Stimulated activated memory B cell treated with anti-CD40 and anti-IgM and Interleukin-4, amounts not matched to agents 10 μg/mL and 1 μg/mL and 100 μg/mL, for 72 hours (primary cell): ENCODE data around the gene SERPINB13.

Experiments used
- ATAC-seq: fragments of 150-1000 bp; cut with Tn5 transposase; 2 replicates; pipeline ENCODE4 v1.10.0; 2021
- H3K27ac Mint-ChIP-seq: one replicate; pipeline ENCODE4 v1.8.0; 2022; ENCODE audit warnings: mild to moderate bottlenecking, mixed read lengths
- H3K27me3 Mint-ChIP-seq: one replicate; pipeline ENCODE4 v1.8.0; 2022; ENCODE audit warnings: mixed read lengths
- H3K36me3 Mint-ChIP-seq: one replicate; pipeline ENCODE4 v1.8.0; 2022; ENCODE audit warnings: mixed read lengths
- H3K4me1 Mint-ChIP-seq: one replicate; pipeline ENCODE4 v1.8.0; 2022; ENCODE audit warnings: mixed read lengths
- H3K4me3 Mint-ChIP-seq: one replicate; pipeline ENCODE4 v1.8.0; 2022; ENCODE audit warnings: mild to moderate bottlenecking, moderate library complexity, mixed read lengths
- H3K9me3 Mint-ChIP-seq: one replicate; pipeline ENCODE4 v1.8.0; 2022; ENCODE audit warnings: mixed read lengths

Gene SERPINB13, protein sequence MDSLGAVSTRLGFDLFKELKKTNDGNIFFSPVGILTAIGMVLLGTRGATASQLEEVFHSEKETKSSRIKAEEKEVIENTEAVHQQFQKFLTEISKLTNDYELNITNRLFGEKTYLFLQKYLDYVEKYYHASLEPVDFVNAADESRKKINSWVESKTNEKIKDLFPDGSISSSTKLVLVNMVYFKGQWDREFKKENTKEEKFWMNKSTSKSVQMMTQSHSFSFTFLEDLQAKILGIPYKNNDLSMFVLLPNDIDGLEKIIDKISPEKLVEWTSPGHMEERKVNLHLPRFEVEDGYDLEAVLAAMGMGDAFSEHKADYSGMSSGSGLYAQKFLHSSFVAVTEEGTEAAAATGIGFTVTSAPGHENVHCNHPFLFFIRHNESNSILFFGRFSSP

DNA sequence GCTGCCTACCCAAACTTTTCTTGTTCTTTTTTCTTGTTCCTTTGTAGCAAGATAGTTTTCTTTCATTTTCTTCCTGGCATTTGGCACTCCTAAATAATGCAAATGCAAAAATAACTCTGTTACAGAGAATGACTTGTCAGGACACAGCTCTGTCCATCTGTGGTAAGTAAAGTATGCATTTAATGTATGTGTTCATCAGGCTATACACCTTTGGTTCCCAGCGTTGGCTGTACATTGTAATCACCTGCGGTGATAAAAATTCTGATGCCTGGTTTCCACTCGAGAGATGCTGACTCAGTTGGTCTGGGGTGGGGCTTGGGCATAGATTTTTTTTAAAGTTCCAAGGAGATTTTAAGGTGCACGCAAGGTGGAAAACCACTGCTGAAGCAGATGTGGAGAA lies at the start of gene SERPINB13:
Gene SERPINB13 (plus strand): TSS at position 378 of the 400 bp plus-strand sequence. CDS start 1,325 bp downstream, outside the sequence.
- Mint-ChIP-seq H3K4me1 (no peaks in the 10 kb centered on the region), H3K36me3 (no peaks in the 10 kb centered on the region), H3K9me3 (no peaks in the 10 kb centered on the region), H3K27ac (no peak within 1 kb of the TSS), H3K4me3 (no peak within 1 kb of the TSS), H3K27me3 (peaks cover 21% of the 10 kb centered on the region)
- ATAC-seq, result no peak

DNA sequence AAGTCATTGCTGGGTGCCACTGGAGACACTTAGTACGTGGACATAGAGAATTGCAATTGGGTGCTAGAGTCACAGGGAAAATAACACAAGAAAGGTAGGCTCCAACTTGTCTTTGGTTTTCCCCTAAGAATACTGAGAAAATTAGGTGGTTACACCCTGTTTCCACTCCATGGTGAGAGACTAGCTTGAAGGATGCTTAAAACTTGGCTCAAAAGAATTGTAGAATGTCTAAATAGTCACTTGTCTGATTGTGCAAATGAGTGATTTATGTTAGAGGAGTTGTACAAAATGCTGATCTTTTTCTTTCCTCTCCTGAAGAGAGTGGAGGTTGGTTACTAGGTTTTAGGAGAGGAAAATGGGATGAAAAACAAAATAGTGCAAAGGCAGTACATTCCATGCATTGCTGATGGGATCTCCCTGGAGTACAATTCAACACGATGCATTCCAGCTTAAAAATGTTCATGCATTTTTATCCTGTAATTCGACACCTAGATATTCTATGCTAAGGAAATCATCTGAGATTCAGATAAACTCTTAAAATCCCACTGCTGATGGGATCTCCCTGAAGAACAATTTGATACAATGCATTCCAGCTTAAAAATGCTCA lies 47.1 kb upstream of the SERPINB13 start:
- Mint-ChIP-seq H3K36me3 (no peaks in the 10 kb centered on the region), H3K4me1 (no peaks in the 10 kb centered on the region), H3K4me3 (no peak overlapping the region), H3K27me3 (peaks cover 8% of the 10 kb centered on the region), H3K9me3 (no peaks in the 10 kb centered on the region), H3K27ac (no peak overlapping the region)
- no peak for ATAC-seq

DNA sequence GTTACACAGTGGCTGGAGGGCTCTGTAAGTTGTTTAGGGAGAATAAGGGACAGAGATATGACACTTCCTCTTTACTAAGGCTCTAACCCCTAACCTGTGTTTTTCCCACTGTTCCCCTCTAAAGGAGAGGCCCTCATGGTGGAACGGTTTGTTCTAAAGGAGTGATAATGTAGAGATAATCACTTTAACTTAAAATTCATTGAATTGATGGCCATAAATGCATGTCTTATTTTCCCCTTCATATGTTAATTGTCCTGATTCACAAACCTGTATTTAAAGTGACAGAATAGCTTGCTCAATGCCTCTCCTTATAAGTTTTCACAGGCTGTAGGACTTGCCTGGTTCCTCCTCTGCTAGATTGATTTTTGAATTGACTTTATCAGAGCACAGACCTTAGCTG lies 45.1 kb upstream of the SERPINB13 start, which contains the start of gene SERPINB12:
Gene SERPINB12 (plus strand): TSS at position 301 of the 400 bp plus-strand sequence. CDS start 13,791 bp downstream, outside the sequence.
- Mint-ChIP-seq H3K4me3 (no peak within 1 kb of the TSS), H3K9me3 (no peaks in the 10 kb centered on the region), H3K27me3 (peaks cover 15% of the 10 kb centered on the region), H3K36me3 (no peaks in the 10 kb centered on the region), H3K4me1 (no peaks in the 10 kb centered on the region), H3K27ac (no peak within 1 kb of the TSS)
- no peak for ATAC-seq

DNA sequence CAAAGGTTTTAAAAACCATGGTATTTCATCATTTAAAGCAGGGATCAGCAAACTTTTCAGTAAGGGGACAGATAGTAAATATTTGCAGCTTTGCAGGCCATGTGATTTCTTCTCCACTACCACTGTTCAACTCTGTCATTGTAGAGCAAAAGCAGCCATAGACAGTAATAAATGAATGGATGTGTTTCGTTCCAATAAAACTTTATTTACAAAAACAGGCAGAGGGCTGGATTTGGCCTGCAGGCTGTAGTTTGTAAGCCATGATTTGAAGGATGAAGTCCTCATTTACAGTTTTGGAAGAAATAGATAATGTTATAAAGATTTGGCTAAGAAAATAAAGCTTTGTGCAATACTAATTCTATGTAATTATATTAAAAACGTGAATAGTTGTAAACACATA lies 43.1 kb upstream of the SERPINB13 start:
- Mint-ChIP-seq H3K27ac (no peak overlapping the region), H3K4me3 (no peak overlapping the region), H3K27me3 (peaks cover 15% of the 10 kb centered on the region), H3K4me1 (no peaks in the 10 kb centered on the region), H3K9me3 (no peaks in the 10 kb centered on the region), H3K36me3 (no peaks in the 10 kb centered on the region)
- ATAC-seq, result no peak

DNA sequence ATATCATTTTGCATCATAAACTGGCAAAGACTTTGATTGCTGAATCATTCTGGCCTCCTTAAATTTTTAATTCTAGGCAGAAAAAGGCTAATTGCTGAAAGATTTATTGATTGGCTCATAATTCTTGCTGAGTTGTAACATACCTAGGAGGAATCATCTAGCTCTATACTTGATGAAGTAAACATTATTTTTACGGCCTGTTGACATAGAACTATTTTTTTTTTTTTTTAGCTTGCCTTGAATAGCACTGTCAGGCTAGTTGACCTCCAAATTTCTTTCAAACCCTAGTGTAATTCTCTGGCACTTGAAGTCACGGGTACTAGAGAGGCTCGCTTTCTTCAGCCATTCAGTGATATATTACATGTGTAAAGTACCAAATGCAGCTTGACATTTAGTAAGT lies 42.1 kb upstream of the SERPINB13 start:
- H3K4me1 Mint-ChIP-seq, result no peaks in the 10 kb centered on the region
- H3K36me3 Mint-ChIP-seq, result no peaks in the 10 kb centered on the region
- peaks cover 15% of the 10 kb centered on the region for H3K27me3 Mint-ChIP-seq
- H3K4me3 Mint-ChIP-seq, result no peak overlapping the region
- no peak overlapping the region for H3K27ac Mint-ChIP-seq
- no peak for ATAC-seq
- no peaks in the 10 kb centered on the region for H3K9me3 Mint-ChIP-seq

DNA sequence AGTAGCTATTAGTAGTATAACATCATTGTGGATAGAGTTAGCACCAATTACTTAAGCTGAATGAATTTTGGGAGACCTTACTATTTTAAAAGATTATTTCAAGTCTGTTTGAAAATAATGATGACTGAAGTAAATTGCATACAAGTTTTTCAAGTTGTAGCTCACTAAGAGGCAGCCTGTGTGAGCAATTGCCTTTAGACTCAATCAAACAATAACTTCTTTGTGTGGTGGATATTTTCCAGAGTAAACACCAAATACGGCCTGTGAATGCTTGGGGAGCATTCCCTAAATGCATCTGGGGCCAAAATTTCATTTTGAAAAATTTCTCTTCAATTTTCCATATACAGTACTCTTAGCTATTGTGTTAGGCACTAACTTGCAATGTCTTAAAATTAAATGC lies 37.1 kb upstream of the SERPINB13 start:
- Mint-ChIP-seq H3K4me1 (no peaks in the 10 kb centered on the region), H3K9me3 (no peaks in the 10 kb centered on the region), H3K36me3 (no peaks in the 10 kb centered on the region), H3K27me3 (peaks cover 15% of the 10 kb centered on the region), H3K4me3 (no peak overlapping the region), H3K27ac (no peak overlapping the region)
- ATAC-seq, result no peak

DNA sequence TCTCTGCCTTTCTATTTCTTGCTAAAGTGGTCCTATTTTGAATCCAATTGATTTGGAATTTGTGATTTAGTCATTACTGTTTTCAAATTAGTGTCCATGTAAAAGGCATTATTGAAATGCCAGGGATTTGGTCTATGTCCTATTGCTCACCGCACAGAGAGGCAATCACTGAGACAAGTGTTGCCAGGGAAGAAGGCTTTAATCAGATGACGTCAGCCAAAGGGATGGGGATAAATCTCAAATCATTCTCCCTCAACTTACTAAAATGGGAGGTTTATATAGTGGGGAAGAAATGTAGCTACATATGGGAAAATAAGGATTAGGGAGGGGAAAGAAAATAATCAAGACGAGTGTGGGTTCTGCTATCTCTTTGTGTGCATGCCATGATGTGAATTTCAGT lies 35.4 kb upstream of the SERPINB13 start:
- H3K27ac Mint-ChIP-seq, result no peak overlapping the region
- no peak for ATAC-seq
- H3K36me3 Mint-ChIP-seq, result no peaks in the 10 kb centered on the region
- no peaks in the 10 kb centered on the region for H3K9me3 Mint-ChIP-seq
- H3K27me3 Mint-ChIP-seq, result peaks cover 12% of the 10 kb centered on the region
- no peaks in the 10 kb centered on the region for H3K4me1 Mint-ChIP-seq
- H3K4me3 Mint-ChIP-seq, result no peak overlapping the region

DNA sequence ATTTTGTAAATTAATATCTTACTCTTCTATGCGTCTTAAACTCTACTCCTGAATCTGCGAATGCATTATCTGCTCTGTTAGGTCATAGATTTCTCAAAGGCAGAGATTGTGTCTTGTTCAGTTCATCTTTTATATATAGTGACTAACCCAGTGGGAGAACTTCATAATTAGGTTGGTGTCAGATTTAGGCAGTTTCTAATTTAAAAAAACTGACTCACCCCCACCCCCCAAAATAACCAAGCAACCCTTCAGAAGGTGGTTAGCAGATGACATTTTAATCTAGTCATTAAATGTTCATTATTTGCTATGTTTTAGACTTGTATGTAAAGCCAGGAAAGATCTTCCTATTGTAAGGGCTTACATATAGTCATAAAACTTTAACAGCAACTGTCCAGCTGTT lies 34.6 kb upstream of the SERPINB13 start:
- H3K4me1 Mint-ChIP-seq, result no peaks in the 10 kb centered on the region
- H3K27ac Mint-ChIP-seq, result no peak overlapping the region
- H3K36me3 Mint-ChIP-seq, result no peaks in the 10 kb centered on the region
- no peaks in the 10 kb centered on the region for H3K9me3 Mint-ChIP-seq
- H3K4me3 Mint-ChIP-seq, result no peak overlapping the region
- no peak for ATAC-seq
- peaks cover 8% of the 10 kb centered on the region for H3K27me3 Mint-ChIP-seq

DNA sequence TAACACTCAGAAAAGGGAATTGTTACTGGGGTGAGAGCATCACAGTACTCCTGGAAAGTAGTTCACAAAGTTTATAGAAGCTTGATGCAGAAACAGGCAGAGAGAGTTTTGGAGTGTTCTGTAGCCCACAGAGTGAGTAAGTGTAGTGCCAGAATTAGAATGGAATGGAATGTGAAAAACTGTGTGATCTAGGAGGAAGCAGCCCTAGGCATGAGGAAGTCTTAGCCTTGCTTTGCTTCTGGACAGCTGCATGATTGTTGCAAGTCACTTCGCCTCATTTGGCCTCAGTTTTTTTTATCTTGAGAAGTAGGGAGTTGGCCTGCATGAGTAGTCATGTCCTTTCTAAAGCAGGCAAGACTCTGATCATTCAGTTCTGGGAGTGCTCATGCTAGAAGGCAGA lies 34.1 kb upstream of the SERPINB13 start:
- Mint-ChIP-seq H3K27me3 (peaks cover 3% of the 10 kb centered on the region), H3K9me3 (no peaks in the 10 kb centered on the region), H3K4me1 (no peaks in the 10 kb centered on the region), H3K36me3 (no peaks in the 10 kb centered on the region), H3K4me3 (no peak overlapping the region), H3K27ac (no peak overlapping the region)
- ATAC-seq, result no peak

DNA sequence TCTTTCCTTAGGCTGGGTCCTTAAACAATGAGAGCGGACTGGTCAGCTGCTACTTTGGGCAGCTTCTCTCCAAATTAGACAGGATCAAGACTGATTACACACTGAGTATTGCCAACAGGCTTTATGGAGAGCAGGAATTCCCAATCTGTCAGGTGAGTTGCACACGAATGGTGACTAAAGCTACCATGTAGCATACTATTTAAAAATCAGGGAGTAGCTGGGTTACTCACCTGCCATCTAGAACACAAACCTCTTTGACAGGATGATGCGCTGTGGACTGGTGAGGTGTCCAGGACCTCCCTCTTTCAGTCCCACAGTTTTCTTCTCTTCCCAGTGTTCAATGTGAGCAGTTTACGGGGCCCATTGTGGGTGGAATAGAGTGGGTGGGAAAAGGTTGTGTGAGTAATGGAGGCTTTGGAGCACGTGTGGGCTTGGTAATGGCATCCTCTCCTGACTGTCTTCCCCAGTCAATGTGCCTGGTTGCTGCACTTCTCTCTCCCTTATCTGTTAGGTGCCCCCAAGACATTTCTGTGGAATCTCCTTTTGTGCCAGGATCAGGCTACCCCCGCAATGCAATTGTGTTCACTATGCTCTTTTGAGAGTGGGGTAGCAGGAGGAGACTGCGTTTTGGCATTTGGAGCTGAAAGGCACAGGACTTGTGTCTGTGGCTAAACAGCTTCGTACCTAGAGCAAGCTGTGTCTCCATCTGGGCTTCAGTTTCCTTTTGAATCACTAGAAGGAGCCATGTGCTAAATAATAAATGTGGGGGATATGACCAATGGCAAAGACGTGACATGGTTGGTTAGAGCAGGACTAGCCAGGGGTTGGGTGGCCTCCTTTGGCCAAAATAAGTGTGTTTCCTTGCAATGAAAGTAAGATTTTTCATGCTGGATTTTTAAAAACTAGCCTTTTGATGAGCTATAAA lies 27.3 kb upstream of the SERPINB13 start:
- H3K4me1 Mint-ChIP-seq, result peaks cover 13% of the 10 kb centered on the region
- H3K27me3 Mint-ChIP-seq, result peaks cover 10% of the 10 kb centered on the region
- no peak for ATAC-seq
- no peak overlapping the region for H3K4me3 Mint-ChIP-seq
- H3K27ac Mint-ChIP-seq, result no peak overlapping the region
- H3K9me3 Mint-ChIP-seq, result no peaks in the 10 kb centered on the region
- no peaks in the 10 kb centered on the region for H3K36me3 Mint-ChIP-seq

DNA sequence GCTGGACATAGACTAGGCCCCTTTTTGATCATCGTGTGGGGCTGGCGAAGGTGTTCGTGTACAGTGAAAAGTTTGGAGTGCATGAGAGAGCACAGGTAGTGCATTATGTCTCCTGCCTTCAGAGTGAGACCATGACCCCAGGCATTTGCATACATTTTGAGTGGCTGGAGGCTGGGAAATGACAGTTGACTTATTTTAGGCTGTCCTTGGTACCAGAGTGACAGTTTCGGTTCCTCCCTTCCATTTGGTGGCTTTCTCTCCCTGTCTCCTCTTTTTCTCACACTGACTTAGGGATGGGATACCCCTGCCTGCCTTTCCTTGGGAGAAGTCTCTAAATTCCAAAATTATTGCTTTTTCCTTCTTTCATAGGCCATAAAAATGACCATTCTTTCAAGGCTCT lies 24.9 kb upstream of the SERPINB13 start:
- Mint-ChIP-seq H3K9me3 (no peaks in the 10 kb centered on the region), H3K27ac (no peak overlapping the region), H3K4me3 (no peak overlapping the region), H3K27me3 (peaks cover 10% of the 10 kb centered on the region), H3K4me1 (peaks cover 13% of the 10 kb centered on the region), H3K36me3 (no peaks in the 10 kb centered on the region)
- ATAC-seq, result no peak

DNA sequence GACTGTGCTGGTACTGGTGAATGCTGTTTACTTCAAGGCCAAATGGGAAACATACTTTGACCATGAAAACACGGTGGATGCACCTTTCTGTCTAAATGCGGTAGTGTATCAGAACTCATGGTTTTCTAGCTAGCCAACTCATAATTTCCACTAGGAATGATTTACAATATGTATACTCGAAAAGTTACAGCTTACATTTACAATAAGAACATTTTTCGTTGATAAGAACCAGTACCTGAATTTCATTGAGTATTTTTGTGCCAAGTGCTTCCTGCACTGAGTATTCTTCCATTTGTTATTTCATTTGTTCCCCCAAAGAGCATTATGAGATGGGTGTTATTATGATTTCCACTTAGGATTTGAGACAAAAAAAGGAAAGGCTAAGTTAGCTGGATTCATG lies 23.1 kb upstream of the SERPINB13 start:
- Mint-ChIP-seq H3K36me3 (no peaks in the 10 kb centered on the region), H3K27ac (no peak overlapping the region), H3K9me3 (no peaks in the 10 kb centered on the region), H3K27me3 (peaks cover 20% of the 10 kb centered on the region), H3K4me3 (no peak overlapping the region), H3K4me1 (peaks cover 13% of the 10 kb centered on the region)
- ATAC-seq, result no peak

DNA sequence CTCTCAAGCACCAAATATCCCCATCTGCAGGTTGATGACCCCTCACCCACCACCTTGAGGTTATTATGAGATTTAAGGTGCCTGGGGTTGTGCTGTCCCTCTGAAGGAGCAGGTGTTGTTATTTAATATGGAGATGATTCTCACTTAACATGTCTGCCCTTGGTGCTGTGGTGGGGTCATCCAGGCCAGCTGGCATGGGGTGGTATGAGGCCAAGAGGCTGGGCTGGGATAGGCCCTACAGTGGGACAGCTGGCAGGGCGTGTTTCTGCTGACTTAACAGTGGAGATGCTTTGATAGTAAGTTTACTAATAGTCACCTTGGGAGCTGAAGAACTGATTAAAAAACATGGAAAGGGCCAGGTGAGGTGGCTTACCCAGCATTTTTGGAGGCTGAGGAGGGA lies 22.6 kb upstream of the SERPINB13 start:
- H3K4me1 Mint-ChIP-seq, result peaks cover 13% of the 10 kb centered on the region
- no peak overlapping the region for H3K27ac Mint-ChIP-seq
- H3K27me3 Mint-ChIP-seq, result peaks cover 17% of the 10 kb centered on the region
- no peak for ATAC-seq
- no peaks in the 10 kb centered on the region for H3K36me3 Mint-ChIP-seq
- no peaks in the 10 kb centered on the region for H3K9me3 Mint-ChIP-seq
- no peak overlapping the region for H3K4me3 Mint-ChIP-seq

DNA sequence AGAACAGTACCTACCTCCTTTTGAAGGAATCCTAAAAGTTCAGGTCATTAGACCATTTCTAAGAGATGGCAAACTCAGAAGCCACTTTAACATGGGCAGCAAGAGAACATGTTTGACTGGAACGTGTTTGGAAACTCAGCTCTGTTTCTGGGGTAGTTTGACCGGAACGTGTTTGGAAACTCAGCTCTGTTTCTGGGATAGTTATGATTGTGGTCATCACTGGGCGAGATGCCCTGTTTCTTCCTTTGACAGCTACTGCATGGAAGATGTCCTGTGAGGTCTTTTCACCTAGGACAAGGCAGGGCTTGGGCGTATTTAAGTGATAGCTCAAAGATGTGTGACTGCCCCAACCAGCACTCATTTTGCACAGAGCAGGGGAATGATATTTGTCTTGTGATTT lies 19.9 kb upstream of the SERPINB13 start:
- Mint-ChIP-seq H3K4me1 (peaks cover 7% of the 10 kb centered on the region), H3K36me3 (no peaks in the 10 kb centered on the region), H3K27ac (no peak overlapping the region), H3K9me3 (no peaks in the 10 kb centered on the region), H3K4me3 (no peak overlapping the region), H3K27me3 (peaks cover 41% of the 10 kb centered on the region)
- ATAC-seq, result no peak

DNA sequence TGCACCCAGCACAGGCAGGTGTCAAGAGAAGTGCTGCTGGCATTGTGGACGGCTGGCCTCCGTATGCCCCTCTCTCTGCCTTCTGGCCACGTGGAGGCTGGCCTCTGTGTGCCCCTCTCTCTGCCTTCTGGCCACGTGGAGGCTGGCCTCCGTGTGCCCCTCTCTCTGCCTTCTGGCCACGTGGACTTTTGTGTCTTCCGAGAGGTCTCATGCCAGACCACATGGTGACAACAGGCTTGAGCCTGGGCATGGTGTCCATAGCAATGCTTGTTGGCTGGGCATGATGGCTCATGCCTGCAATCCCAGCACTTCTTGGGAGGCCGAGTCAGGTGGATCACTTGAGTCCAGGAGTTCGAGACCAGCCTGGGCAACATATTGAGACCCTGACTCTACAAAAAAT lies 19.3 kb upstream of the SERPINB13 start:
- Mint-ChIP-seq H3K9me3 (no peaks in the 10 kb centered on the region), H3K27ac (no peak overlapping the region), H3K4me1 (peaks cover 2% of the 10 kb centered on the region), H3K27me3 (peaks cover 46% of the 10 kb centered on the region), H3K4me3 (no peak overlapping the region), H3K36me3 (no peaks in the 10 kb centered on the region)
- no peak for ATAC-seq
